ENCODE measurements around the gene ALKBH3.

Gene ALKBH3

GRCh38 chr11:43969543-43969942 lies 88.9 kb downstream of the ALKBH3 start:
- Histone ChIP-seq H3K36me3 (no peaks in the 10 kb centered on the region), H3K4me1 (peaks cover 0 to 30% (median 18%) of the 10 kb centered on the region in 4 donors), H3K27me3 (no peaks in the 10 kb centered on the region), H3K4me3 (no peak overlapping the region), H3K9me3 (peaks cover 0 to 2% (median under 1%) of the 10 kb centered on the region in 3 donors), H3K27ac (peak overlapping the region; percentile 67 to 71)
- DNase-seq, result no peak
- TF ChIP-seq CTCF (IDR thresholded peaks at IDR 0.05), result no peak
- intact Hi-C loops (cut with DNase I; ENCODE audit: low total_unique reads), result no loop called here

Data from tibial artery (tissue), 4 donors.